Nephron (organoid): ENCODE data around the gene SMYD4.
A peak's percentile ranks its signal among the peaks of the same experiment; 100 is the strongest.

Experiments
- H3K27ac Mint-ChIP-seq, 3 experiments: 2 replicates each; pipeline ENCODE4 v1.8.0; 2020; ENCODE audit warnings: mixed read lengths in 3 of 3, mild to moderate bottlenecking in 2 of 3, moderate library complexity in 1 of 3
- H3K27me3 Mint-ChIP-seq: 2 replicates; pipeline ENCODE4 v1.8.0; 2021; ENCODE audit warnings: low read depth, mild to moderate bottlenecking, moderate library complexity, mixed read lengths
- H3K36me3 Mint-ChIP-seq: 2 replicates; pipeline ENCODE4 v1.8.0; 2020; ENCODE audit warnings: low read depth, mixed read lengths
- H3K4me1 Mint-ChIP-seq: 2 replicates; pipeline ENCODE4 v1.8.0; 2020; ENCODE audit warnings: mixed read lengths
- H3K4me3 Mint-ChIP-seq, 3 experiments: 2 replicates each; pipeline ENCODE4 v1.8.0; 2020; ENCODE audit warnings: mild to moderate bottlenecking in 3 of 3, mixed read lengths in 3 of 3, moderate library complexity in 2 of 3
- H3K9me3 Mint-ChIP-seq: 2 replicates; pipeline ENCODE4 v1.8.0; 2020; ENCODE audit warnings: mixed read lengths
- CTCF ChIP-seq, 3 experiments: fragments of 200-600 bp; sonication (generic); IDR thresholded peaks; one replicate each; pipeline ENCODE4 v1.5.0; 2021; ENCODE audit warnings: antibody characterized with exemption in 3 of 3; ENCODE audit not compliant: unreplicated experiment in 3 of 3

The SMYD4 gene

DNA sequence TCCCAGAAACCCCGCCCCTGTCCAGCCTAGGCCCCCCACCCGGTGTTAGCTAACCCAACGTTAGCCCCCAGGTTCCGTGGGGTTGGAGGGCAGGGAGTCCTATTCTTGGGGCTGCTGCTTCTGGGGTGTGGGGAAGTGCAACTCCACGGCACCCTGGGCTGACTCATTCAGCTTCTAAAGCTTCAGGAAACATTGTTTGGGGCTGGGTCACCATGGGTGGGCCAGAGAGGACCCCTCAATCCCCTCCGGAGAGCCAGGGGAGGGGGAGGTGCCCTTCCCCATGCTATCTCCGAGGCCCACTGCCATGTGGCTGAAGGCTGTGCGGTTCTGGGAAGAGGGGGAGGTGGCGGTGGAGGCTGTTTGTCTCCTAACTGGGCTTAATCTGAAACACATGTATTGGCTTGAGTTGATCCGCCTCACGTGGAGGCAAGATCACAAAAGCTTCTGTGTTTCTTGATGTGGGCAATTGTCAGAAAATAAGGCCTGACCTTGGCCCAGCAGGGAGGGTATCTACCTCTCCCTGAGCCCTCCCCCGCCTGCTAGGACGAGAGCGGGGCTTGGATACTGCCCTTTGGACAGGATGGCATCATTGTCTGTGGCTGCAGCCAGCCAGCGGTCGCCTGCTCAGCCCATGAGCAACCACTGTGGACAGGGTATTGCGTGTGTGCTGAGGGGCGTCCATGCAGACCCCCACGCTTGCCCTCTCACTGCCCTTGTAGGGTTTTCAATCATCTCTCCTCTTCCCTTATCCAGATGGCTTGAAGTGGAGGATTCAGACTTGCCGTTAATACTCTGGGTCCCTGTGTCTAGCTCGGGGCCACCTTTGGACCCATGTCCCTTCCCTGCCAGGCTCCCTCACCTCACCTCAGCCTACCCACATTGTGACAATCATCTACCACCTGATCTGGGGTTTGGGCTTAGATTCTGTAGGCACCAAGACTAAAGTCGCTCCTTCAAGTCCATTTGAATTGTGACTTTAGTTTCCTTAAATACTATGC lies 66.5 kb downstream of the SMYD4 start:
- no peak for TF ChIP-seq CTCF (IDR thresholded peaks at IDR 0.05; ENCODE audit: unreplicated experiment in 3 of 3)
- Mint-ChIP-seq H3K27ac (peak overlapping the region; percentile 83 to 95 (median 91)), H3K27me3 (peaks cover 11% of the 10 kb centered on the region), H3K4me1 (peaks cover 38% of the 10 kb centered on the region), H3K36me3 (peaks cover 4% of the 10 kb centered on the region), H3K9me3 (no peaks in the 10 kb centered on the region), H3K4me3 (peak overlapping the region; percentile 94 to 99 (median 97))

- no peaks in the 10 kb centered on the region for H3K36me3 Mint-ChIP-seq
- H3K9me3 Mint-ChIP-seq = no peaks in the 10 kb centered on the region
- peak overlapping the region; percentile 94 to 99 (median 97) for H3K4me3 Mint-ChIP-seq
- peaks cover 11% of the 10 kb centered on the region for H3K27me3 Mint-ChIP-seq
- no peak for TF ChIP-seq CTCF (IDR thresholded peaks at IDR 0.05; ENCODE audit: unreplicated experiment in 3 of 3)
- H3K4me1 Mint-ChIP-seq = peaks cover 34% of the 10 kb centered on the region
- peak overlapping the region; percentile 83 to 98 (median 95) for H3K27ac Mint-ChIP-seq
Observed at GRCh38 chr17:1762233-1762900, 67.3 kb downstream of the SMYD4 start.

DNA sequence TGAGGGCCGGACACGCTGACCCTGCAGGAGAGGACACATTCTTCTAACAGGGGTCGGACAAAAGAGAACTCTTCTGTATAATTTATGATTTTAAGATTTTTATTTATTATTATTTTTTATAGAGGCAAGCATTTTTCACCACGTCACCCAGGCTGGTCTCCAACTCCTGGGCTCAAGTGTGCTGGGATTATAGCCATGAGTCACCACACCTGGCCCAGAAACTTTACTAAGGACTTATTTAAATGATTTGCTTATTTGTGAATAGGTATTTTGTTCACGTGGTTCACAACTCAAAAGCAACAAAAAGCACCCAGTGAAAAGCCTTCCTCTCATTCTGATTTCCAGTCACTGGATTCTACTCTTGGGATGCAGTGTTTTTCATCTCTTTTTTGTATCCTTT lies 70.2 kb downstream of the SMYD4 start:
- no peaks in the 10 kb centered on the region for H3K9me3 Mint-ChIP-seq
- peak overlapping the region in 1 of 3 experiments; percentile 52 for H3K27ac Mint-ChIP-seq
- peaks cover 43% of the 10 kb centered on the region for H3K4me1 Mint-ChIP-seq
- no peak overlapping the region for H3K4me3 Mint-ChIP-seq
- TF ChIP-seq CTCF (IDR thresholded peaks at IDR 0.05; ENCODE audit: unreplicated experiment in 3 of 3) = no peak
- peaks cover 16% of the 10 kb centered on the region for H3K27me3 Mint-ChIP-seq
- H3K36me3 Mint-ChIP-seq = no peaks in the 10 kb centered on the region

DNA sequence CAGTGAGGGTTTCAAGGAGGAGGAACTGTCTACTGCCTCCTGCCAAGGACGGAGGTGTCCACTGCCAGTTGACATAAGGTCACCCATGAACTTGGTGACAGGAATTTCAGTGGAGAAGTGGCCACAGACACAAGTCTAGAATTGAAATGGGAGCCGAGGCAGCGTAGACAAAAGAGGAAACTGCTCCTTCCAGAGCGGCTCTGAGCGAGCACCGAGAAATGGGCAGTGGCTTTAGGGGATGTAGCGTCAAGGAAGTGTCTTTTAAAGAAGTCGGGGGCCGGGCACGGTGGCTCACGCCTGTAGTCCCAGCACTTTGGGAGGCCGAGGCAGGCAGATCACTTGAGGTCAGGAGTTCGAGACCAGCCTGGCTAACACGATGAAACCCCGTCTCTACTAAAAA lies 70.9 kb downstream of the SMYD4 start:
- peak overlapping the region in 2 of 3 experiments; percentile 14 to 24 for H3K4me3 Mint-ChIP-seq
- H3K36me3 Mint-ChIP-seq = no peaks in the 10 kb centered on the region
- no peaks in the 10 kb centered on the region for H3K9me3 Mint-ChIP-seq
- H3K27me3 Mint-ChIP-seq = peaks cover 11% of the 10 kb centered on the region
- peaks cover 36% of the 10 kb centered on the region for H3K4me1 Mint-ChIP-seq
- H3K27ac Mint-ChIP-seq = peak overlapping the region in 2 of 3 experiments; percentile 46 to 60
- no peak for TF ChIP-seq CTCF (IDR thresholded peaks at IDR 0.05; ENCODE audit: unreplicated experiment in 3 of 3)

GRCh38 chr17:1755827-1756262 lies 73.9 kb downstream of the SMYD4 start:
- peaks cover 11% of the 10 kb centered on the region for H3K27me3 Mint-ChIP-seq
- H3K9me3 Mint-ChIP-seq = no peaks in the 10 kb centered on the region
- no peak for TF ChIP-seq CTCF (IDR thresholded peaks at IDR 0.05; ENCODE audit: unreplicated experiment in 3 of 3)
- H3K36me3 Mint-ChIP-seq = no peaks in the 10 kb centered on the region
- H3K4me1 Mint-ChIP-seq = peaks cover 16% of the 10 kb centered on the region
- peak overlapping the region; percentile 76 to 90 (median 89) for H3K27ac Mint-ChIP-seq
- H3K4me3 Mint-ChIP-seq = peak overlapping the region; percentile 6 to 45 (median 41)
